ENCODE results near the gene POFUT1.
"Not testable (repeated sequence)": the region's sequence is repeated elsewhere in the genome, so short reads cannot be mapped to it uniquely, and the experiment has no call there.

POFUT1 gene

DNA sequence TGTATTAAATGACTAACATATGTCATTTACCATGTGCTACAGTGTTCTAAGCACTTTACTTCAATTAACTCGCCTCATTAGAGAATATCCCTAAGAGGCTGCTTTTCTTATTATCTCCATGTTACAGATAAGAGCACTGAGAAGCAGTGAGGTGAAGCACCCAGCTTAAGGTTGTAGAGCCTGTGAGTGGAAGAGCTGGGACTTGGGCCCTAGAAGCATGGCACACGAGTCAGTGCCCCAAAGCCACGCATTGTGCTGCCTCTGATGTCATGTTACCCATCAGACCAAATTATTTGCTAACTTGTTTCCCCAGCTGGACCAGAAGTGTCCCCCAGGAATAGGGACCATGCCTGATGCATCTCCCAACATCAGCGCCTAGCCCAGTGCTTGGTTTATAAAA lies 34.1 kb downstream of the POFUT1 start:
- H3K4me3 ChIP-seq (ENCODE audit: low read length) = no peak overlapping the region
- TF ChIP-seq, protein P1, sequence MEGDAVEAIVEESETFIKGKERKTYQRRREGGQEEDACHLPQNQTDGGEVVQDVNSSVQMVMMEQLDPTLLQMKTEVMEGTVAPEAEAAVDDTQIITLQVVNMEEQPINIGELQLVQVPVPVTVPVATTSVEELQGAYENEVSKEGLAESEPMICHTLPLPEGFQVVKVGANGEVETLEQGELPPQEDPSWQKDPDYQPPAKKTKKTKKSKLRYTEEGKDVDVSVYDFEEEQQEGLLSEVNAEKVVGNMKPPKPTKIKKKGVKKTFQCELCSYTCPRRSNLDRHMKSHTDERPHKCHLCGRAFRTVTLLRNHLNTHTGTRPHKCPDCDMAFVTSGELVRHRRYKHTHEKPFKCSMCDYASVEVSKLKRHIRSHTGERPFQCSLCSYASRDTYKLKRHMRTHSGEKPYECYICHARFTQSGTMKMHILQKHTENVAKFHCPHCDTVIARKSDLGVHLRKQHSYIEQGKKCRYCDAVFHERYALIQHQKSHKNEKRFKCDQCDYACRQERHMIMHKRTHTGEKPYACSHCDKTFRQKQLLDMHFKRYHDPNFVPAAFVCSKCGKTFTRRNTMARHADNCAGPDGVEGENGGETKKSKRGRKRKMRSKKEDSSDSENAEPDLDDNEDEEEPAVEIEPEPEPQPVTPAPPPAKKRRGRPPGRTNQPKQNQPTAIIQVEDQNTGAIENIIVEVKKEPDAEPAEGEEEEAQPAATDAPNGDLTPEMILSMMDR (conservative IDR thresholded peaks at IDR 0.05; ENCODE audit: low read depth, low read length) = no peak
- DNase-seq (ENCODE audit: low read depth) = no peak

DNA sequence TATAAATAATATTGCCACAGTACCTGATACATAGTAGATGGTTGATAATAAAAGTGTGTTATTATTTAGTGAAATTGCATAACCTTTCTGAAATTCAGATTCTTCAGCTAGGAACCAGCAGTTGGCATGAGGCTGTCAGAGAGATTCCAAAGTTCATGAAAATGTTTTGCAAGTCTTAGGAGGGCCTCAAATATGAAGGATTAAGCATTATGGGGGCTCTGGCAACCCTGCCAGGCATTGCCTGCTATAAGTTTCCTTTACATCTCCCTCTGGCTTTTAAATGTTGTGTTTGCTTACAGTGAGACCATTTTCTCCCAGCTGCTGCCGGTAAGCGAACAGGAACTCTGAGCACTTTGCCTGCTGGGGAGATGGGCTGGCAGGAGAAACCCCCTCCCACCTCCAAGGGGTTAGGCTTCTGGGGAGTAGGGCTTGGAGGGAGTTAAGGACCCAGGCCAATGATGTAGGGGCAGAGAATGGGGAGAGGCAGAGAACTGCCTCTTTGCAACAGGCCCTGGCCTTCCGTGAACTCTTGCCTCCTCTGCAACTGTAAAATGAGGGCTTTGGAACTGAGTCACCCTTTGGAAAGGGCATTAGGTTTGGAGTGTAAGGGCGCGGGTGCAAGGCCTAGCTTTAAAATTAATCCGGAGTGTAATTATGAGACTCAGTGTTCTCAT lies 36.6 kb downstream of the POFUT1 start:
- H3K4me3 ChIP-seq (ENCODE audit: low read length) = no peak overlapping the region
- TF ChIP-seq, protein P1 (conservative IDR thresholded peaks at IDR 0.05; ENCODE audit: low read depth, low read length) = no peak
- no peak for DNase-seq (ENCODE audit: low read depth)

DNA sequence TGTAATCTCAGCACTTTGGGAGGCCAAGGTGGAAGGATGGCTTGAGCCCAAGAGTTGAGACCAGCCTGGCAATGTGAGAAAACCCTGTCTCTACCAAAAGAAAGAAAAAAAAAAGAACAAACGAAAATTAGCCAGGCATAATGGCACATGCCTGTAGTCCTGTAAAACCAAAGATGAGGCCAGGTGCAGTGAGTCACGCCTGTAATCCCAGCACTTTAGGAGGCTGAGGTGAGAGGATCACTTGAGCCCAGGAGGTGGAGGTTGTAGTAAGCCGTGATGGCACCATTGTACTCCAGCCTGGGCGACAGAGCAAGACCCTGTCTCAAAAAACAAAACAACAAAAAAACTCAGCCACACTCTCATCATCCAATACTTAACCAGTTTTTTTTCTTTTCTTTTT lies 37.3 kb downstream of the POFUT1 start:
- no peak for DNase-seq (ENCODE audit: low read depth)
- TF ChIP-seq, protein P1 (conservative IDR thresholded peaks at IDR 0.05; ENCODE audit: low read depth, low read length) = no peak
- H3K4me3 ChIP-seq (ENCODE audit: low read length) = no peak overlapping the region

DNA sequence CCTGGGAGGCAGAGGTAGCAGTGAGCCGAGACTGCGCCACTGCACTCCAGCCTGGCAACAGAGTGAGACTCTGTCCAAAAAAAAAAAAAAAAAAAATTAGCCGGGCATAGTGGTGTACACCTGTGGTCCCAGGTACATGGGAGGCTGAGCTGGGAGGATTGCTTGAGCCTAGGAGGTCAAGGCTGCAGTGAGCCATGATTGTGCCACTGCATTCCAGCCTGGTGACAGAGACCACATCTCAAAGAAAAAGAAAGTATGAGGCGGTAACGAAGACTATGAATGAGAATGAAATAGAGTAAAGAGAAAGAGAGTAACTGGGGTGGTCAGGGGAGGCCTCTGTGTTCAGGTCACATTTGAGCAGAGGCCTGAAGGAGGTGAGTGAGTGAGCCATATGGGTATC lies 38.5 kb downstream of the POFUT1 start:
- not testable (repeated sequence) for H3K4me3 ChIP-seq (ENCODE audit: low read length); DNase-seq (ENCODE audit: low read depth)

DNA sequence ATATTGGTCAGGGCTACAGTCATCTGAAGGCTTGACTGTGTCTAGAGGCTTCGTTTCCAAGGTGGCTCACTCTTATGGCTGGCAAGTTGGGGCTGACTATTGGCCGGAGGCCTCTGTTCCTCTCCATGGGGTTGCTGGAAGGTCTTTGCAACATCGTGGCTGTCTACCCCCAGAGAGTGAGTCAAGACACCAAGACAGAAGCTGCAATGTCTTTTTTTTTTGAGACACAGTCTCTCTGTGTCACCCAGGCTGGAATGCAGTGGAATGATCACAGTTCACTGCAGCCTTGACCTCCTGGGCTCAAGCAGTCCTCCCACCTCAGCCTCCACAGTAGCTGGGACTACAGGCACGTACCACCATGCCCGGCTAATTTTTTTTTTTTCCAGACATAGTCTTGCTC lies 40.4 kb downstream of the POFUT1 start:
- DNase-seq (ENCODE audit: low read depth) = no peak

DNA sequence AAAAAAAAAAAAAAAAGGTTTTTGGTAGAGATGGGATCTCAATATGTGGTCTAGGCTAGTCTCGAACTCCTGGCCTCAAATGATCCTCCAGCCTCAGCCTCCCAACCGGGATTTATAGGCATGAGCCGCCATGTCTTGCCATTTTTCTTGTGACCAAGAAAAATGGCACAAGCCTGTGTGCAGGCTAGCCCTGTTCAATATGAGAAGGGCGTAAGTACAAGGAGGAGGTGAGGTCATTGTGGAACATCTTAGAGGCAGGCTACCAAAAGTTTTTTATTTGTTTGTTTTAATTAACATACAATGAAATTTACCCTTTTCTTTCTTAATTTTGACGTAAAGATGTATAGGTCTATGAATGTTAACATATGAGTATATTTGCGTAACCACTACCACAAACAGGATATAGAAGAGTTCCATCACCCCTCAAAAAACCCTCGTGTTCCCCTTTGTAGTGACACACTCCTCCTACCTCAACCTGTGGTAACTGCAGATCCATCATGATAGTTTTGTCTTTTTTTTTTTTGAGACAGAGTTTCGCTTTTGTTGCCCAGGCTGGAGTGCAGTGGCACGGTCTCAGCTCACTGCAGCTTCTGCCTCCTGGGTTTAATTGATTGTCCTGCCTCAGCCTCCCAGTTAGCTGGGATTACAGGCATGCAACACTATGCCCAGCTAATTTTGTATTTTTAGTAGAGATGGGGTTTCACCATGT lies 41.5 kb downstream of the POFUT1 start:
- TF ChIP-seq, protein P1 (conservative IDR thresholded peaks at IDR 0.05; ENCODE audit: low read depth, low read length) = no peak
- DNase-seq (ENCODE audit: low read depth) = no peak
- no peak overlapping the region for H3K4me3 ChIP-seq (ENCODE audit: low read length)

More for the DNA sequence above, 40.4 kb downstream of the POFUT1 start:
- no peak overlapping the region for H3K4me3 ChIP-seq (ENCODE audit: low read length)
- TF ChIP-seq, protein P1 (conservative IDR thresholded peaks at IDR 0.05; ENCODE audit: low read depth, low read length) = no peak

DNA sequence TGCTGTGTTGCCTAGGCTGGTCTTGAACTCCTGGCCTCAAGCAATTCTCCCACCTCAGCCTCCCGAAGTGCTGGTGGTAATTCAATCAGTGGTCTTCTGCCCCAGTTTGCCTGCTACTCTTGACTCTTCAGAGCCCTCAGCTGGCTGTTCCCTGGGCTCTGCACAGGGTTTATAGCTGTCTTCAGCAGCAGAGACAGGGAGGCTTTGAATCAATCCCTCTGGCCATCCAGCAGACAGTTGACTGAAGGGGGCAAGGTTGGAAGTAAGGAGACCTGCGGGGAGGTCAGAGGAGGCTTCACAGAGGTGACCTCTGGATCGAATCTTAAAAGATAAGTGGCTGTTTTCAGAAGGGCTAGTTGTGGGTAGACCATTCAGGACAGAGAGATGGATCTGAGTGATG lies 43.8 kb downstream of the POFUT1 start:
- TF ChIP-seq, protein P1 (conservative IDR thresholded peaks at IDR 0.05; ENCODE audit: low read depth, low read length) = no peak
- no peak for DNase-seq (ENCODE audit: low read depth)
- H3K4me3 ChIP-seq (ENCODE audit: low read length) = no peak overlapping the region
